ENCODE results near the gene C15orf39. TPM values are rescaled to one million over a fixed set of nuclear protein-coding genes. Genes with fewer than 3 reads are reported as not detected.

The C15orf39 gene
- polyA plus RNA-seq, 5 donors = 7.2 to 17.3 (median 10.7) TPM

- no peak for DNase-seq
Measured at GRCh38 chr15:75170711-75171341, 30.9 kb upstream of the C15orf39 start.

DNA sequence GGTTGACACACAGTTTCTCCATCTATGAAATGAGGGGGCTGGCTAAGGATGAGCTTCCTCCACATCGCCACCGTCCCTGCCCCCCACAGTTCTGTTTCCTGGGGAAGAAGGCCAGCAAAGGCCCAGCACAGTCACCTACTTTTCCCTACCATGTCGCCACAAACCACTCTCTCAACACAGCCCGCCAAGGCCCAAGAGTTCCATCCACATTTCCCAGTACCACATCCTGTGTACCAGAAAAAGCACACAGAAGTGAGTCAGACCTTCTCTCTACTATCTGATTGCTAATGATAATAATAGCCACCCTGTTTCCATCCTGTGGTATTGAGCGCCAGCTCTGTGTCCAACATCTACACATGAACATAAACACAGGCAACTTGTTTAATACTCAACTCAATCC lies 30.3 kb upstream of the C15orf39 start:
- no peak for DNase-seq

- no peak for DNase-seq
Measured at GRCh38 chr15:75172284-75172820, 29.3 kb upstream of the C15orf39 start.

DNA sequence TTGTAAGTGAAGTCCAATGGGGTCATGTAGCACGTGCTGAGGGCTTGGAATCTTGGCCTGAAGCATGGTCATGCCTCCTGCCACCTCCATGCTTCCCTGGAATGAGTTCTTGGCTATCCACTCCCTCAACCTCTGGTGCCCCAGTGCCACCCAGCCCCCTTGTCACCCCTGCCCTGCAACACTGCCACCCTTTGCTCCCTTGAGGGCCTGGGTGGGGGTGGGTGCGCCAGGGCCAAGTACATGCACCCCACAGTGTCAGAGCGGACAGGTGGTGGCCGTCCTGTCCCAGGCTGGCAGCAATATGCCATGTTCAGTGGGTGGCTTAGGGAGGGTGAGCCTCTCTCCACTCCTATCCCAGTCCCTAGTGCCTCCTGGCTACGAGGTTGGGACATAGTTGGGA lies 27.6 kb upstream of the C15orf39 start:
- DNase-seq = no peak

DNA sequence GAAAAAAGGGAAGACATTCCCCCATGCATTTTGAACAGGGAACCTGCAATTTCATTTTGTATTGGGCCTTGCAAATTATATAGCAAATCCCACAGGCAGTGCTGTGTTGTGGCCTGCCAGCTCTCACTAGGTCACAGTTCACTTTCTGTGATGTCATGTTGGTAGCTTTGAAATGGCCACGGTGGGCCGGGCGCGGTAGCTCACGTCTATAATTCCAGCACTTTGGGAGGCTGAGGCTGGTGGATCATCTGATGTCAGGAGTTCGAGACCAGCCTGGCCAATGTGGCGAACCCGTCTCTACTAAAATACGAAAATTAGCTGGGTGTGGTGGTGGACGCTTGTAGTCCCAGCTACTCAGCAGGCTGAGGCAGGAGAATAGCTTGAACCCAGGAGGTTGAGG lies 27.0 kb upstream of the C15orf39 start:
- DNase-seq = no peak

GRCh38 chr15:75176396-75176761 lies 25.3 kb upstream of the C15orf39 start:
- no peak for DNase-seq

- DNase-seq = no peak
Measured at GRCh38 chr15:75177360-75178071, 24.2 kb upstream of the C15orf39 start.

DNA sequence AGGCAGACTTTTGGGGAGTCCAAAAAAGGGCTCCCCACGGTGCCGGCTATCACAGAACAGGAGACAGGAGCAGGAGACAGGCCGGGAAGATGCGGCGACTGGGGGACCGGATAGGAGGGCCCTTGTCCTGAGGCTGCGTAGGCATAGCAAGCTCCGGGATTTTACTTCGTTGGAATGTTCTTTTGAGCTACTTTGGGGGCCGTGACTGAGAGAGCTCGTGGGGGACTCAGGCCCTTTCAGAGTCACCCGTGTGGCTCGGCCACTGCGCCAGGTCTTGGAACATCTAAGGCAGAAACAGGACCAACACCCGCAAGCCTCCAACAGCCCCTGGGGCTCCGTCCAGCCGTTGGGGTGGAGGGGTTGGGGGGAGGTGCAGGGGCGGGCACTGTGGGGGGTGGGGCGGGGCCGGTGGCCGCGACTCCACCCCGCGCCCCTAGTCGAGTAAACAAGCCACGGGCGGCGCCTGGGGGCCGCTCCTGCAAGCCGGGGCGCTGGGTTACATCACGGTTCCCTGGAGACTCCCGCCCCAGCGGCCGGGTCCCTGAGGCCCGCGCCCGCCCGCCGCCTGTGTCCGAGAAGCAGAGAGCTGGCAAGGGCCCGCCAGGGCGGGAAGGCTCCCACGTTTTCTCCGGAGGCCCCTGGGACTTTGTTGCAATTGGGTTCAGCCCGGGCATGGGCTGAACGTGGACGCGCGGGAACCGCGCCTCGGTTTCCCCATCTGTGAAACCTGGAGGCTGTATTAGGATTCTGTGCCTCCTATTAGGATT lies 23.3 kb upstream of the C15orf39 start:
- DNase-seq = peak in 1 of 2 donors; percentile 47

DNA sequence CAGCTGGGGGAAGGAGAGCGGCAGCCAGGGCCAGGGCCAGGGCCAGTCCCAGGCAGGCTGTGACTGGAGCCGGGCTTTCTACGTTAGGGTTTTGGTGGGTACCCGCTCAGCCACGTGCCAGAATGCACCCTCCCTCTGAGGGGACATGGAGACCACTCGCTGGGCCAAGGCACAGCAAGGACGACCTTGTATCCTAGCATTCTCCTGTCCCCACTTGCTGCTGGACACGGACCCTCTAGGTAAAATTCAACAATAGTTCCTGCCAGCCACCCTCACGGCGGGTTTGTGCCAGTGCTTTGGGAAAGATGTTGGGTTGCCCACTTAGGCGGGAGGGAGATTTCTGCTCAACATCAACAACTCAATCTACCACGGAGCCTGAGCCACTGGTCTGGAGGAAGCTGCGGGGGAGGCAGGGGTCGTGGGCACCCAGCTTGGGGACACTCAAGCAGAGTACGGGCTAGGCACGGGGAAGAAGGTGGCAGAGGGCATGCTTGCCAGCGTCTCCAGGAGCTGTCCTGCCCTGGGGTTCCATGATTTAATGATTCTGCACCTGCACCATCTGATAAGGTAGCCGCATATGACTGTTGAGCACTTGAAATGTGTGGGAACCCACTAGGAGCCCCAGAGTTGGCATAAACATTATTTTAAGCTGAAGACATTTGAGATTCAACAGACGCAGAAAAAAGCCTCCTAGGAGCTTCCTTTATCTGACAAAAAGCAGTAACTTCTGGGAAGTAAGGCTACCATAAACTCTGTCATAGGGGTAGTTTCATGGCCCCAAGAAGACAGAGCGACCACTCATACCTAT lies 22.5 kb upstream of the C15orf39 start:
- no peak for DNase-seq

DNA sequence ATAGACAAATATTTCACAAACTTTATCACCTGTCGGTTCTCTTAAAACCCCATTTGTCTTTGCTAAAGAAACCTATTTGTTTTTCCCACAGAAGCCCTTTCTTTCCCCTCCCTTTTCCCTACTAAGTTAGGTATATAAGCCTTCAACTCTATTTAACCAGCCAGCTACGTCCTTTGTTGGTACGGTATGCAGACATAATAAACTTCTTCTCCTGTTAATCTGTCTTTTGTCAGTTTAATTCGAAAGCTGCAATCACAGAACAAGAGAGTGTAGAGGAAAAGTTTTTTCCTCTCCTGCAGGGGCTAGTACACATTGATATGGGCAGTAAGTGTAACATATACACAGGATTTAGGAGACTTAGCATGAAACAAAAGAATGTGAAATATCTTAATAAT lies 21.9 kb upstream of the C15orf39 start:
- DNase-seq = no peak

- no peak for DNase-seq
Measured at GRCh38 chr15:75181780-75182179, 19.9 kb upstream of the C15orf39 start.

- no peak for DNase-seq
Measured at GRCh38 chr15:75182187-75183131, 19.2 kb upstream of the C15orf39 start.

DNA sequence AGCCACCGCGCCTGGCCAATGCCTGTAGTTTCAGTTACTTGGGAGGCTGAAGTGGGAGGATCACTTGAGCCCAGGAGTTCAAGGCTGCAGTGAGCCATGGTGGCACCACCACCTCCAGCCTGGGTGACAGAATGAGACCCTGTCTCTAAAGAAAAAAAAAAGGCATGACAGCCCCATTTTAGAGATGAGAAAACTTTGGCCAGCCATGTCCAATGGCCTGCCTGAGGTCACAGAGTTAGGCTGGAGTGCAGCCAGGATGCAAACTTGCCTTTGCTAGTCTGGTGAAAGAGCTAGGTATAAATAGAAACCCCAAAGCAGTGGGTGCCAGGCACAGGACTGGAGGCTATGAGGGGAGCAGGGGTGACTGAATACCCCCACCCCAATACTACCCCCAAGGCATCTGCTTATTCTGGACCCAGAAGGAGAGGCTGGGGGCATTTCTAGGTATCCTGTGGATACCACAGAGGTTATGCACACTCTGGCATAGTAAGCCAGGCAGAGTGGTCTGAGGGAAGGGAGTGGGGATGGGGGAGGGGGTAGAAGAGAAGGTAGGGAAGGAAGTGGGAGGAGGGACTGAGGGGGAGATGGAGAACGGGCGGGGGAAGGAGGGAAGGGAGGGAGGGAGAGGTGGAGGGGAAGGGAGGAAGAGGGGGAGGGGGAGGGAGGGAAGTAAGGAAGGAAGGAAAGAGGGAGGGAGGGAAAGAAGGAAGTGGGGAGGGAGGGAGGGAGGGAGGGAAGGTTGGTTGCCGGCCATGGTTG lies 16.2 kb upstream of the C15orf39 start:
- DNase-seq = no peak

- no peak for DNase-seq
Measured at GRCh38 chr15:75186044-75186443, 15.6 kb upstream of the C15orf39 start.

- DNase-seq = no peak
Measured at GRCh38 chr15:75188499-75188898, 13.2 kb upstream of the C15orf39 start.

DNA sequence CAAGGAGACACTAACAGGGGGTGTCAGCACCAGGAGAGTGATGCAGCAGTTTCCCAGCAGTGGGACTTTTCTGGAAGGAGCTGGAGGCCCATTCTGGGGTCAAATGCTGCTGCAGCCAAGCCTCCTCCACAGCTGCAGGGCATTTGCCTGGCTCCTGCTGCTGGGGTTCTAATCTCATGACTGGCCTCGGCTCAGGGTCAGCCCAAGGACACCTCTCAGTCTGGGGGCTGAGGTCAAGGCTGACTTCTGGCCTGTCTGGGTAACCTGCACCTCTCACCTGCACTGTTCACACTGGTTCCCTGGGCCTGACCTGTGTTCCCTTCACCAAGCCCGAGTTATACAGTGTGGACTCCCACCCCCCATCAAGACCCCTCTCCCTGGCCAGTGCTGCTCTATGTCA lies 10.4 kb upstream of the C15orf39 start:
- no peak for DNase-seq

DNA sequence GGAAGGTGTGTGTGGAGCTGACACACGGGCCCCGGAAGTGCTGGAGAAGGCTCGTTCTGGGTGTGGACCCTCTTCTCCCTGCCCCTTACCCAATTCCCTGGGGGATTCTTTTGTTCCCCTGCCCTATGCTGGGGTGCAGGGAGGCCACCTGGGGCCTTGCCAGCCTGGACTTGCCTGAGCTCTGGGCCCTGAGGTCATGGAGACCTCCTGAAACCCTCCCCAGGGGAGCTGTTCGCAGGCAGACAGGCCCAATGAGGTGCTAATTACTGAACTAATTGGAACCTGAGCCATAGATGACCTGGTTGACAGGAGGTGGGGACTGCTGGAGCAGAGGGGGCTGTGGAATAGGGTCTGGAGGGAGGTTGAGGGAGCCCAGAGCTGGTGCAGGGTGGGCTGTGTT lies 9.4 kb upstream of the C15orf39 start:
- DNase-seq = no peak

- no peak for DNase-seq
Measured at GRCh38 chr15:75193272-75193671, 8.4 kb upstream of the C15orf39 start.

GRCh38 chr15:75193976-75194375 lies 7.7 kb upstream of the C15orf39 start:
- no peak for DNase-seq

- DNase-seq = no peak
Measured at GRCh38 chr15:75194397-75194796, 7.3 kb upstream of the C15orf39 start.
